ENCODE results near the gene CPE.

CPE gene

DNA sequence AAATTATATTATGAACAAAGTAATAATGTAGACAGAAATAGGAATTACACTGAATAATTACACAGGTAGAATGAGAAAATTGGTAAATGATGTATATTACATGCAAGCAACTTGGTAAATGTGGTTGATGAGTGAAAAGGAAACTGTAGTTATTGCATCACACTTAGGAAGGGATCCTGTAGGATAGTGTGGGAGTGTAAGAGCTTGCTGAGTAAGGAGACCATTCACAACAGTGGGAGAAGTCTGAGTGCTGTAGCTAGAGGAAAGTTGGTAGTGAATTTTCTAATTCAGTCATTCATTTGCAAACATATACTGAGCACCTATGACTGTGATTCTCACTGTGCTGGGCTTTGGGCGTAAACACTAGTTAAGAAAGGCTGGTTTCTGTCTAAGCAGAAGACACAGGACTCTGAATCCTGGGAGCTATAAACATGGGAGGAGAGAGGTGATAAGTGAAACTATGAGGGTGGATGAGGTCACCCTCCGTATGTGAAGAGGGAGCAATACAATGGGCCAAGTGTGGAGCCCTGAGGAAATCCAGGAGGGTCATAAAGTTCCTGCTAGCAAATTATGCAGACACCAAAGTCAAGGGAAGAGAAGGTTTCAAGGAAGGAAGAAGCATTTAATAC is 14.2 kb upstream of the CPE start:
- no peak for DNase-seq (ENCODE audit: low spot score)

DNA sequence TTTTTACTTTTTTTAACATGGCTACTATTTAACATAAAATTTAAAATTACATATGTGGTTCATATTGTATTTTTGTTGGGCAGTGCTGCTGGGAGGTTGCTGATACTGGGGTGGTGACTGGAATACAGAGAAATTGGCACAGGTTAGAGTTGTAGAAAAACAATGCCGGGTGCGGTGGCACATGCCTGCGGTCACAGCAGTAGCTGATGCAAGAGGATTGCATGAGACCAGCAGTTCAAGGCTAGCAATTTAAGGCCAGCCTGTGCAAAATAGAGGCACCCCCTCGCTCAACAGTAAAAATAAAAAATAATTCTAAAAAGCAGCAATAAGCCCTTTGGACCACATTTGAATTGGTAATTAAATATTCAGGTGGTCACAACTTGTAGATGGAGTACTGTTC is 11.8 kb upstream of the CPE start:
- DNase-seq (ENCODE audit: low spot score) = no peak

DNA sequence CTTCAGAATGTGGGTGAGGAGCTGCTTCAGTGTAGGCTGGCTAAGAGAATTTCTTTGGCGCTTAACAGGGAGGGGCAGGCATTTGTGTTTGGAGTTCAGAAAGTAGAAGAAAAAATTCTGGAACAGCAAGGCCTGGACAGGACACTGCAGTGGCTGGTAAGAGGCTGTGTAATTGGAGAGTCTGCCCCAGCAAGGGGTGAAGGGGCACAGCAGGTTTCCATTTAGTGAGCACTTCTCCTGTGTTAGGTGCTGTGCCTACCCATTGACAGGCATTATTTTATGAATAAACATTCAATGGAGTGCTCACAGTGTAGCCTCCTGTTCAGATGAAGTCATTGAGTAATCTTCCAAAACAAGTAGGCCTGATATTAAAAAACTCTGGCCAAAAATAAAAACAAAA is 10.7 kb upstream of the CPE start:
- DNase-seq (ENCODE audit: low spot score) = no peak

DNA sequence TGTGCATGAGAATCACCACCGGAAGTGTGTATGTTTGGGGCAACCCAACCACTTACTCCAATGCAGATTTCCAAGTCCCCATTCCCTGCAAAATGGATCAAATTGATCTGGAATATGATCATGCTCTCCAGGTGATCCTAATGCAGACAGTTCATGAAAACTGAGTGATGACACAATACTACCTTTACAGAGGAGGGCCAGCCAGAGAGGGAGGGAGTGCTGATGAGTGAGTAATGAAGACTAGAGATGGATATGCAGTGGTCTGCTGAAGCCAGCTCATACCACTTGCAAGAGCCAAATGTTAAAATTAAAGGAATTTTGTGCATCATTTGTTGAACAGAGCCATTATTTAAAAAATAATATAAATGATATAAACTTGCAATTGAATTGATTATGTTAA is 10.2 kb upstream of the CPE start:
- no peak for DNase-seq (ENCODE audit: low spot score)

- no peak for DNase-seq (ENCODE audit: low spot score)
These were observed 9.3 kb upstream of the CPE start for GRCh38 chr4:165369522-165369921.

- DNase-seq (ENCODE audit: low spot score) = no peak
These were observed 8.3 kb upstream of the CPE start for GRCh38 chr4:165370530-165370929.

DNA sequence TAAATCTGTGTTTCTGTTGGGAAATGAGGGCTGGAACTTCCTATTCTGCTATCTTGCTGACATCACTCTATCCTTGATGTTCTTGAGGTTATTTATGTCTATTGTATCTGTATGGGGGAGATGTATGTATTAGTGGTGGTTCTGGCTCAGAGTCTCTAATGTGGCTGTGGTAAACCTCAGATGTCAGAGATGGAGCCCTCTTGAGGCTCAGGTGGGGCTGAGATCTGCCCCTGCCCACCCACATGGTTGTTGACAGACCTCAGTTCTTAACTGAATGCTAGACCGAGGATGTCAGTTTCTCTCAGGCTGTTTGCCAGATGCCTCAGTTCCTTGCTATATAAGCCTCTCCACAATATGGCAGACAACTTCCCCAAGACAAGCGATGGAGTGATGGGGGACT is 3.3 kb upstream of the CPE start:
- no peak for DNase-seq (ENCODE audit: low spot score)

GRCh38 chr4:165378398-165378744 is 437 bp upstream of the CPE start:
- DNase-seq (ENCODE audit: low spot score) = no peak

GRCh38 chr4:165379678-165380064 is 863 bp downstream of the CPE start:
- DNase-seq (ENCODE audit: low spot score) = no peak

GRCh38 chr4:165380805-165381204 is 2.0 kb downstream of the CPE start:
- DNase-seq (ENCODE audit: low spot score) = no peak

GRCh38 chr4:165381821-165382373 is 3.1 kb downstream of the CPE start:
- DNase-seq (ENCODE audit: low spot score) = no peak

DNA sequence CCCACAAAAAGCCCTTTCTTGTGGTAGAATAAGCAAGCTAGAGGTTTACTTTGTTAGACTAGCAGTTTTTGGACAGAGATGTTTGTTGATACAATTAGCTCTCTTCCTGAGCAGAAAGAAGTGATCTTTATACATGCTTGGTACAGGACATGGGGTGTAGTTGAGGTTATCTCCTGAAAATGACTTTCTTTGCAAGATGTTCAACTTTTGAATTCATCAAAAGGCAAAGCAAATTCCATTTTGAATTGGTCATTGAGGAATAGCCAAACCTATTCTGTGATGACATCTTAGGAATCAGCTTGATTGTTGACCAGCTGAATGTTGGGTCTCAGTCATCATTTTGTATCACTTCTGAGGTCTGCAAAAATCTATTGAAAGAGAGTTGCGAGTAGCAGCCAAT is 3.8 kb downstream of the CPE start:
- DNase-seq (ENCODE audit: low spot score) = no peak

- no peak for DNase-seq (ENCODE audit: low spot score)
These were observed 4.8 kb downstream of the CPE start for GRCh38 chr4:165383591-165384073.

GRCh38 chr4:165384186-165384585 is 5.4 kb downstream of the CPE start:
- no peak for DNase-seq (ENCODE audit: low spot score)

- peak; percentile 12 for DNase-seq (ENCODE audit: low spot score)
These were observed 5.8 kb downstream of the CPE start for GRCh38 chr4:165384598-165384997.

DNA sequence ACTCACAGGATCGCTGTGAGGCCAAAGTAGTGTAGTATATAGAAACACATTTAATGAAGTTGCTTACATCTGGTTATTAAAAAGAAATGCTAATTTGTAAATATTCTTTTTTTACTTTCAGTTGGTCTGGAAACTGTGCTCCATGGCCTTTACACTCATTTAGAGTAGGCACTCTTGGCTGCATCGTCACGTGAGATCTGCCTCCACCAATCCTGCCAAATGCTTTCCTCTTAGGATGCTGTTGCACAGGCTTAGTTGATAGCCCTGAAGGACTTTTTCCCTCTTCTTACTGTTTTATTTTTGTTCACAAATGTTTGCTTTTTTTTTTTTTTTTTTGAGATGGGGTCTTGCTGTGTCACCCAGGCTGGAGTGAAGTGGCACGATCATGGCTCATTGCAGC is 6.3 kb downstream of the CPE start:
- no peak for DNase-seq (ENCODE audit: low spot score)

DNA sequence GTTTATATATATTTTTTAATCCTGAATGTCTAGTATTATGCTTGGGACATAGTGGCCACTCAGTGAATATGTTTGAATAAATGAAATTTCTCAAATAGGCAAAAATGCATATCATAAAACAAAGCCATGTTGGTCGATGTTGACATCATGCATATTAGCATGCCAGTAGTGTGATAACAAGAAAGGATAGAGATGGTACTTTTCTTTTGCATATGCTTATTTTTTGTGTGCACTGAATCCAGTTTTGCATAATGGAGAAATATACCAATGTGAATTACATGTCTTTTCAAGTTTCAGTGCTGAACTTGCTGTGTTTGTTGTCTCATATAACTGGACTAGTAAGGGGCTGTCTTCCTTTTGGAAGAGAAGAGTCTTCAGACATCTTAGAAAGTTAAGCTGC is 7.5 kb downstream of the CPE start:
- DNase-seq (ENCODE audit: low spot score) = no peak

- DNase-seq (ENCODE audit: low spot score) = no peak
These were observed 9.9 kb downstream of the CPE start for GRCh38 chr4:165388756-165389155.

DNA sequence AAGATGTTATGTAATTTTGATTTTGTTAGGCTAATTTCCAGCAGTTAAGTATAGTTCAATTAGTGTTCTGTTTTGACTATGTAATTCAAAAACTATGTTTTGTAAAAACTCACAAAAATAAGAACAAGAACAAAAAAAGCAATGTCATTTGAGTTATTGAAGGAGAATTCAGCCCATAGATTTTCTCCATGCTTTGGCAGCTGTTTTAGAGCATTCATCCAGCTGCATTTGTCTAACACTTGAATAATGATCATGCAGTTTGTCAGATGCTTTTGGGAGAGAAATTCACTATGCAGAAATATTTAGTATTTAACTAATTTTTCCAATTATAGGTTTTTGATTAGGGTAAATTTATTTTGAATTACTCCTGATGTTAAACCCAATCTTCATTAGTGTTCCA is 14.2 kb downstream of the CPE start:
- DNase-seq (ENCODE audit: low spot score) = no peak

GRCh38 chr4:165393704-165394103 is 14.9 kb downstream of the CPE start:
- no peak for DNase-seq (ENCODE audit: low spot score)

DNA sequence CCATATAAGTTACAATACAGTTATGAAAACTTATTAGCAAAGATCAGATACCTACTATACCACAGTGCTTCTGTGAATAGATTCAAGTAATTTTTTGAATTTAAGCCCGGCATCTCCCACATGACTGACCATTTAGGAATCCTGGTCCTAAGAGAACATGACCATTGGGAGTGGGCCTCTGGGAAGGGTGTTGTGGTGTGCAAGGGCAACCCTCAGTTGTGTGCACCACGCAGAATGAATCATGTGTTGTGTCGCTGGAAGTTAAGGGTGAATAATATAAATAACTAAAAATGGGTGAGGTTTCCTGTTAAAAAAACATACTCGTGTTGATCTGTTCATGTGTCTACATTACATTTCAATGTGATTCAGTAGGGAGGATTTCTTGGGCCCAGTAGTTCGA is 15.5 kb downstream of the CPE start:
- DNase-seq (ENCODE audit: low spot score) = no peak

- peak; percentile 62 for DNase-seq (ENCODE audit: low spot score)
These were observed 19.8 kb downstream of the CPE start for GRCh38 chr4:165398570-165398969.

DNA sequence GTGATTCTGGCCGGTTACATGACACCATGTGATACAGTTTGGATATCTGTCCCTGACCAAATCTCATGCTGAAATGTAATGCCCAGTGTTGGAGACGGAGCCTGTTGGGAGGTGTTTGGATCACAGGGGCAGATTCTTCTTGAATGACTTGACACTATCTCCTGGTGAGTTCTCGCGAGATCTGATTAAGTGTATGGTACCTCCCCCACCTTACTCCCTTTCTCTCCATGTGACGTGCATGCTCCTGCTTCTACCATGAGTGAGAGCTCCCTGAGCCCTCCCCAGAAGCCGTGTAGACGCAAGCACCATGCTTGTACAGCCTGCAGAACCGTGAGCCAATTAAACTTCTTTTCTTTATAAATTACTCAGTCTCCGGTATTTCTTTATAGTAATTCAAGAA is 23.6 kb downstream of the CPE start:
- no peak for DNase-seq (ENCODE audit: low spot score)

- no peak for DNase-seq (ENCODE audit: low spot score)
These were observed 24.2 kb downstream of the CPE start for GRCh38 chr4:165403048-165403447.

GRCh38 chr4:165403637-165404036 is 24.8 kb downstream of the CPE start:
- no peak for DNase-seq (ENCODE audit: low spot score)
